Fibroblast of lung (primary cell): ENCODE results near the gene SLC49A4. TPM values are rescaled to one million over a fixed set of nuclear protein-coding genes. Genes with fewer than 3 reads are reported as not detected.

Source experiments
- DNase-seq, 2 donors: peaks; one replicate each; pipeline versions ENCODE4 v3.0.0 to v3.0.0-alpha.2; 2010; ENCODE audit warnings: low read depth in 2 of 2
- H2AFZ ChIP-seq: 2 replicates; pipeline ENCODE4 v1.5.1; 2012; ENCODE audit warnings: low read length, control low read depth, inconsistent platforms
- H3K27ac ChIP-seq: 2 replicates; pipeline ENCODE4 v1.5.1; 2011; ENCODE audit warnings: low read length, control low read depth; ENCODE audit not compliant: insufficient read depth
- H3K27me3 ChIP-seq: 2 replicates; pipeline ENCODE4 v1.5.1; 2011; ENCODE audit warnings: mild to moderate bottlenecking, low read length; ENCODE audit not compliant: control insufficient read depth, insufficient read depth
- H3K36me3 ChIP-seq: 2 replicates; pipeline ENCODE4 v1.5.1; 2011; ENCODE audit warnings: low read length; ENCODE audit not compliant: control insufficient read depth, insufficient read depth
- H3K4me1 ChIP-seq: 2 replicates; pipeline ENCODE4 v1.5.1; 2011; ENCODE audit warnings: low read length; ENCODE audit not compliant: control insufficient read depth, insufficient read depth; ENCODE audit errors: extremely low read depth
- H3K4me2 ChIP-seq: 2 replicates; pipeline ENCODE4 v1.5.1; 2011; ENCODE audit warnings: low read length, control low read depth; ENCODE audit not compliant: insufficient read depth; ENCODE audit errors: extremely low read depth
- H3K4me3 ChIP-seq, 4 experiments: fragments of 200-600 bp in 1 of 4; sonication (generic) in 1 of 4; replicated peaks in 1 of 4; 2 replicates each; pipeline ENCODE4 v1.5.1; 2011 to 2016; ENCODE audit warnings: low read length in 4 of 4, low read depth in 3 of 4, mild to moderate bottlenecking in 3 of 4, control low read depth in 2 of 4, inconsistent platforms in 1 of 4, mixed read lengths in 1 of 4; ENCODE audit not compliant: insufficient read depth in 1 of 4; ENCODE audit errors: control extremely low read depth in 1 of 4
- H3K79me2 ChIP-seq: 2 replicates; pipeline ENCODE4 v1.5.1; 2012; ENCODE audit warnings: mild to moderate bottlenecking, low read length, inconsistent platforms; ENCODE audit not compliant: control insufficient read depth, insufficient read depth
- H3K9ac ChIP-seq: 2 replicates; pipeline ENCODE4 v1.5.1; 2011; ENCODE audit warnings: mild to moderate bottlenecking, low read length, control low read depth; ENCODE audit not compliant: insufficient read depth
- H3K9me3 ChIP-seq: 2 replicates; pipeline ENCODE4 v1.5.1; 2012; ENCODE audit warnings: low read depth, low read length; ENCODE audit not compliant: control insufficient read depth, insufficient read depth
- H4K20me1 ChIP-seq: 2 replicates; pipeline ENCODE4 v1.5.1; 2011; ENCODE audit warnings: low read length; ENCODE audit not compliant: control insufficient read depth, insufficient read depth; ENCODE audit errors: extremely low read depth
- CTCF ChIP-seq, 2 donors: IDR thresholded peaks in 1 of 2; conservative IDR thresholded peaks in 1 of 2; 1 replicate in 1 of 2; 2 replicates in 1 of 2; pipeline ENCODE4 v1.5.1; 2011 to 2012; ENCODE audit warnings: low read length in 2 of 2, control low read depth in 1 of 2, inconsistent platforms in 1 of 2, low read depth in 1 of 2, mild to moderate bottlenecking in 1 of 2
- EZH2 ChIP-seq: IDR thresholded peaks from 2 replicates; pipeline ENCODE4 v1.5.1; 2012; ENCODE audit warnings: low read length, control low read depth, mild to moderate bottlenecking; ENCODE audit errors: missing control alignments
- polyA plus RNA-seq, 2 donors: library from polyadenylated mRNA; depleted of rRNA in 1 of 2; stranded (reverse) in 1 of 2; unstranded in 1 of 2; fragments of >200 nt; gene quantifications; 2 replicates each; pipeline ENCODE4 v1.2.1, GENCODE V29; 2011 to 2012; ENCODE audit warnings: missing spikeins in 1 of 2
- total RNA-seq: library from RNA; depleted of rRNA; stranded (reverse); fragments of >200 nt; gene quantifications from 2 replicates; pipeline ENCODE4 v1.2.1, GENCODE V29; 2014

The SLC49A4 gene
- total and polyA plus RNA-seq, 2 donors (not counting 1 experiment from before 2014, with no cell fraction given) = 14.5 to 20.6 TPM

- peak overlapping the region; percentile 97 for H3K27ac ChIP-seq
- H4K20me1 ChIP-seq = no peaks in the 10 kb centered on the region
- peaks cover 2% of the 10 kb centered on the region for H3K4me1 ChIP-seq
- H3K27me3 ChIP-seq = no peaks in the 10 kb centered on the region
- H2AFZ ChIP-seq = peak overlapping the region; percentile 54
- H3K79me2 ChIP-seq = no peaks in the 10 kb centered on the region
- H3K4me2 ChIP-seq = peak overlapping the region; percentile 80
- no peaks in the 10 kb centered on the region for H3K36me3 ChIP-seq
- H3K9ac ChIP-seq = peak overlapping the region; percentile 88
- H3K9me3 ChIP-seq = no peaks in the 10 kb centered on the region
- DNase-seq = no peak
- peak overlapping the region; percentile 55 to 81 (median 74) for H3K4me3 ChIP-seq
- TF ChIP-seq EZH2 (no peak), CTCF (conservative IDR thresholded peaks at IDR 0.05 in 1 of 2, IDR thresholded peaks at IDR 0.05 in 1 of 2; ENCODE audit: low read depth in 1 of 2, low read length in 2 of 2) (no peak)
These were observed 866 bp downstream of the SLC49A4 start for GRCh38 chr3:122795674-122796195.

GRCh38 chr3:122797291-122797690 lies 2.4 kb downstream of the SLC49A4 start:
- no peak overlapping the region for H3K27ac ChIP-seq
- peak in 1 of 2 donors; percentile 2 for DNase-seq
- H4K20me1 ChIP-seq = no peaks in the 10 kb centered on the region
- H3K4me2 ChIP-seq = no peak overlapping the region
- no peaks in the 10 kb centered on the region for H3K36me3 ChIP-seq
- peaks cover 2% of the 10 kb centered on the region for H3K4me1 ChIP-seq
- H2AFZ ChIP-seq = no peak overlapping the region
- TF ChIP-seq EZH2 (no peak), CTCF (conservative IDR thresholded peaks at IDR 0.05 in 1 of 2, IDR thresholded peaks at IDR 0.05 in 1 of 2; ENCODE audit: low read depth in 1 of 2, low read length in 2 of 2) (no peak)
- no peaks in the 10 kb centered on the region for H3K79me2 ChIP-seq
- no peaks in the 10 kb centered on the region for H3K27me3 ChIP-seq
- no peak overlapping the region for H3K4me3 ChIP-seq
- H3K9me3 ChIP-seq = no peaks in the 10 kb centered on the region
- no peak overlapping the region for H3K9ac ChIP-seq

- H3K9me3 ChIP-seq = no peaks in the 10 kb centered on the region
- H3K4me1 ChIP-seq = no peaks in the 10 kb centered on the region
- H4K20me1 ChIP-seq = no peaks in the 10 kb centered on the region
- no peaks in the 10 kb centered on the region for H3K27me3 ChIP-seq
- no peaks in the 10 kb centered on the region for H3K36me3 ChIP-seq
- H3K4me3 ChIP-seq = no peak overlapping the region
- no peak overlapping the region for H3K9ac ChIP-seq
- H3K79me2 ChIP-seq = no peaks in the 10 kb centered on the region
- no peak overlapping the region for H3K4me2 ChIP-seq
- TF ChIP-seq CTCF (conservative IDR thresholded peaks at IDR 0.05 in 1 of 2, IDR thresholded peaks at IDR 0.05 in 1 of 2; ENCODE audit: low read depth in 1 of 2, low read length in 2 of 2) (no peak), EZH2 (no peak)
- DNase-seq = no peak
- H2AFZ ChIP-seq = no peak overlapping the region
- H3K27ac ChIP-seq = no peak overlapping the region
These were observed 4.5 kb downstream of the SLC49A4 start for GRCh38 chr3:122799322-122799721.
